Lower lobe of right lung (tissue), 2 donors: ENCODE data around the gene STK32B. TPM values are rescaled to one million over a fixed set of nuclear protein-coding genes. Genes with fewer than 3 reads are reported as not detected.

Experiments used
- ATAC-seq, 2 donors: fragments of 200-7000 bp; cut with Tn5 transposase; one replicate each; pipeline ENCODE4 v1.9.1; 2020 to 2022; ENCODE audit warnings: mild to moderate bottlenecking in 2 of 2, moderate library complexity in 2 of 2
- DNase-seq: peaks from one replicate; pipeline ENCODE4 v3.0.0-alpha.2; 2020
- H3K27ac ChIP-seq: fragments of 200-600 bp; one replicate; pipeline ENCODE4 v1.8.0; 2022
- H3K27me3 ChIP-seq: fragments of 200-600 bp; one replicate; pipeline ENCODE4 v1.8.0; 2022; ENCODE audit warnings: low read depth
- H3K36me3 ChIP-seq: fragments of 200-600 bp; one replicate; pipeline ENCODE4 v1.8.0; 2022; ENCODE audit warnings: mild to moderate bottlenecking
- H3K4me1 ChIP-seq: fragments of 200-600 bp; one replicate; pipeline ENCODE4 v1.8.0; 2022
- H3K4me3 ChIP-seq: fragments of 200-600 bp; one replicate; pipeline ENCODE4 v1.8.0; 2022; ENCODE audit warnings: mild to moderate bottlenecking
- H3K9me3 ChIP-seq: fragments of 200-600 bp; one replicate; pipeline ENCODE4 v1.8.0; 2022
- intact Hi-C: fragments of 100-400 bp; cut with DNase I; formaldehyde crosslinking; loops from one replicate; pipeline ENCODE4 v1.11.0; 2022
- total RNA-seq: library from RNA; stranded (reverse); fragmentation: NEBNext Ultra II Directional; extraction: Animal tissue kit (Norgen Biotek cat#: 25700); gene quantifications from one replicate; pipeline ENCODE4 v1.2.1, GENCODE V29; 2021
- TF ChIP-seq, protein P1 (sequence below): fragments of 200-600 bp; IDR thresholded peaks from one replicate; pipeline ENCODE4 v1.8.0; 2022; ENCODE audit warnings: antibody characterized with exemption, mild to moderate bottlenecking
- donor health status: DM: no; HTN: yes; CAD: no; lungs with severe emphysema.

Gene STK32B
- total RNA-seq, 1 donor from 2014 or later = 1.3 TPM

DNA sequence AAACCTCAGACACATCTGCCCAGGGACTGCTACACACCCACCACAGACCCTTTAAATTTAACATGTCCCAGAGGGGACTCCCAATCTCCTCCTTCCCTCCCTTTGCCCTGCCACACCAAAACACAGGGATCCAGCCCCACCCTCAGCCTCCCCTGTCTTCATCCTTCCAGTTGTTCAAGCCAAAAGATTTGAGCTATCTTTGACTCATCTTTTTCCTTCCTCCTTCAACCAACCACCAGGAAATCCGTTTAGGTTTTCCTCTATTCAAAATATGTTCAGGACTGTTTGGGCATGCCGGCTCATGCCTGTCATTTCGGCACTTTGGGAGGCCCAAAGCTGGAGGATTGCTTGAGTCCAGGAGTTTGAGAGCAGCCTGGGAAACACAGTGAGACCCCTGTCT, 6.9 kb upstream of the STK32B start:
- DNase-seq = no peak
- intact Hi-C loops = no loop called here
- no peaks in the 10 kb centered on the region for H3K9me3 ChIP-seq

DNA sequence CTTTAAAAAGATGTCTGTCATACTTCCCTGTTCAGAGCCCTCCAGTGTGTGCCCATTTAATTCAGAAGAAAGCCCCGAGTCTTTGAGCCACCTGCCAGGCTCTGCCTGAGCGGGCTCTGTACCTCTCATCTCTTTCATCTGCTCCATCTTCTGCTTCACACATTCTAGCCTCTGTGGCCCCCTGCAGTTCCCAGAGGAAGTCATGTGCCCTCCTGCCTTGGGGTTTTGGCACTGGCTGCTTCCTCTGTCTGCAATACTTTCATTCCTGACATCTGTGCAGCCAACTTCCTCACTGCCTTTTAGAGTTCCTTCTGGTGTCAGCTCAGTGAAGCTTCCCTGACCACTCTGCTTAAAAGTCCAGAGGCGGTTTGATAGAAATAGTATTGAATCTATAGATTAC, 6.2 kb upstream of the STK32B start:
- Histone ChIP-seq H3K4me3 (no peak overlapping the region), H3K9me3 (no peaks in the 10 kb centered on the region), H3K4me1 (peaks cover 10% of the 10 kb centered on the region), H3K36me3 (no peaks in the 10 kb centered on the region), H3K27me3 (peaks cover 13% of the 10 kb centered on the region), H3K27ac (no peak overlapping the region)
- TF ChIP-seq, protein P1, sequence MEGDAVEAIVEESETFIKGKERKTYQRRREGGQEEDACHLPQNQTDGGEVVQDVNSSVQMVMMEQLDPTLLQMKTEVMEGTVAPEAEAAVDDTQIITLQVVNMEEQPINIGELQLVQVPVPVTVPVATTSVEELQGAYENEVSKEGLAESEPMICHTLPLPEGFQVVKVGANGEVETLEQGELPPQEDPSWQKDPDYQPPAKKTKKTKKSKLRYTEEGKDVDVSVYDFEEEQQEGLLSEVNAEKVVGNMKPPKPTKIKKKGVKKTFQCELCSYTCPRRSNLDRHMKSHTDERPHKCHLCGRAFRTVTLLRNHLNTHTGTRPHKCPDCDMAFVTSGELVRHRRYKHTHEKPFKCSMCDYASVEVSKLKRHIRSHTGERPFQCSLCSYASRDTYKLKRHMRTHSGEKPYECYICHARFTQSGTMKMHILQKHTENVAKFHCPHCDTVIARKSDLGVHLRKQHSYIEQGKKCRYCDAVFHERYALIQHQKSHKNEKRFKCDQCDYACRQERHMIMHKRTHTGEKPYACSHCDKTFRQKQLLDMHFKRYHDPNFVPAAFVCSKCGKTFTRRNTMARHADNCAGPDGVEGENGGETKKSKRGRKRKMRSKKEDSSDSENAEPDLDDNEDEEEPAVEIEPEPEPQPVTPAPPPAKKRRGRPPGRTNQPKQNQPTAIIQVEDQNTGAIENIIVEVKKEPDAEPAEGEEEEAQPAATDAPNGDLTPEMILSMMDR = no peak
- intact Hi-C loops = no loop called here
- peak in 1 of 2 donors; percentile 51 for ATAC-seq
- DNase-seq = no peak

More for the DNA sequence above, 6.9 kb upstream of the STK32B start:
- Histone ChIP-seq H3K27ac (no peak overlapping the region), H3K4me3 (no peak overlapping the region), H3K4me1 (peaks cover 9% of the 10 kb centered on the region), H3K36me3 (no peaks in the 10 kb centered on the region), H3K27me3 (peaks cover 13% of the 10 kb centered on the region)
- ATAC-seq = no peak
- TF ChIP-seq, protein P1 = no peak

DNA sequence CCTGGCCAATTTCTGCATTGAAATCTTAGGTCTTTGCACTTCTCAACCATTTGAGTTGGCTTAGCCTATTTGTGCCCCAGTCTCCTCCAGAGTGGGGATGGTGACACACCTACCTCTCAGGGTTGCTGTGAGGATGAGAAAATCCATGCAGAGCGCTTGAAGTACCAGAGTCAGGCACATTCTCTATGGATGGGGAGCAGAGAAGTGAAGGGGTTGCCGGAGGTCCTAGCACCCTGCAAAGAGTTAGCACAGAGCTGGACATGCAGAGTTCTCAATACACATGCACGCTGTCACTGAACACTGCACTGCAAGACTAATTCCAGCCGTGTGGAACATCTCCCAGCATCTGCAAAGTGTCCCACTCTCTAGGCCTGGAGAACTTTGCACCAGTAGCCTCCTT, 2.6 kb upstream of the STK32B start:
- peaks cover 38% of the 10 kb centered on the region for H3K27me3 ChIP-seq
- no peak for DNase-seq
- no peak for ATAC-seq
- peaks cover 31% of the 10 kb centered on the region for H3K4me1 ChIP-seq
- H3K36me3 ChIP-seq = no peaks in the 10 kb centered on the region
- intact Hi-C loops = no loop called here
- no peak overlapping the region for H3K27ac ChIP-seq
- no peaks in the 10 kb centered on the region for H3K9me3 ChIP-seq
- H3K4me3 ChIP-seq = no peak overlapping the region
- TF ChIP-seq, protein P1 = no peak

DNA sequence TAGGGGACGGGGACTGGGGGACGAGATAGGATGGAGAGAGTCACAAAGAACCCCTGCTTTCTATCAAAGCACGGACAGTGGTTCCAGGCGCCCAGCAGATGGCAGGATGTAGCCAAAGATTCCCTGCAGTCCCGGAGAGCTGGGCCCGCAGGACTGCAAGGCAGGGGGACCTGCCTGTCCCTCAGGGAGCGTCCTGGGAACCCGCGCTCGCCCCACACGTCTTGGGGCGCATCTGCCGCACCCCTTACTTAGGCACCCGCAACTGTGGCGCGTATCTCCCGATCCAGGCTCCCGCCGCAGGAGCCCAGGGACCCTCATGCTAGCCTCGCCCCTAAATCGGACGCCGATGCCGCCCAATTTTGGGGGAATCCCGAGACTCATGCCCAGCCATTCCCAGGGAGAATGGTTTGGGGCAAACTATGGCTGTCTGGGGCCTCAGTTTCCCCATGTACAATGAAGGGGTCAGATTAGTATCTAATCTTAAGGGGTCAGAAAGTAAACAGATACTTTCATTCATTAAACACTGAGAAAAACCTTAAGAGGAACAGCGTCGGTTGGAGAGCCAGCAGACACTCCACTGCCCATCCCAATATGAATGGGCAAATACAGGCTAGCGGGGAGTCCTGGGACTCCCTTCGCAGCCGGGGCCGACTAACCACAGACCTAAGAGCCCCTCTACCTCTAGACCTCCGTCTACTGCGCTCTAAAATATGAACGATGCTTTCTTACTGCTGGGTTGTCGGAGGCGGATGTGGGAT, 581 bp upstream of the STK32B start:
- ATAC-seq (peak; percentile 85 to 89), DNase-seq (peak; percentile 73)
- peaks cover 21% of the 10 kb centered on the region for H3K4me1 ChIP-seq
- H3K4me3 ChIP-seq = peak overlapping the region; percentile 62
- peaks cover 27% of the 10 kb centered on the region for H3K27me3 ChIP-seq
- H3K9me3 ChIP-seq = no peaks in the 10 kb centered on the region
- TF ChIP-seq, protein P1 = peak; percentile 63
- intact Hi-C loops = no loop called here
- no peak overlapping the region for H3K27ac ChIP-seq
- H3K36me3 ChIP-seq = no peaks in the 10 kb centered on the region

DNA sequence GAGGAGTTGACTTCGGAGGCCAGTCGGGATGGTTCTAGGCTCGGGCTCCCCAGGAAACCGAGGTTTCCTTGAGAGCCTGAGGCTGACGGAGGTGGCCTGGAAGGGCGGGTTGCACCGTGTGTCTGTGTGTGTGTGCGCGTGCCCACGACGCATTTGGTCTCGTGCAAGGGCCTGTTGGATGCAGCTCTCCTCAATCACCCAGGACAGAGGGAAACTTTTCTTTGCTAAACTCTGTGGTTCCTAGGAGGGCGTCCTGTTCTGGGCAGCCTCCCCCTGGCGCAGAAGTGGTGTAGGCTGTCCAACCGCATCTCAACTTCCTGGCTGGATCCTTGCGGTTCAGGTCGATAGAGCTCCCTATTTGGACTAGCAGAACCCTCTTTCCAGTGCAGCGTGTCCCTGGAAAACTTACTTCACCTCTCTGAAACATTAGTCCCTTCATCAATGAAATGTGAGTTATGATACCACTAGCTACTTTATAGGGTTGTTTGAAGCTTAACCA, 973 bp downstream of the STK32B start:
- H3K36me3 ChIP-seq = no peaks in the 10 kb centered on the region
- no peaks in the 10 kb centered on the region for H3K9me3 ChIP-seq
- TF ChIP-seq, protein P1 = no peak
- H3K27ac ChIP-seq = no peak overlapping the region
- DNase-seq (no peak), ATAC-seq (no peak)
- peaks cover 21% of the 10 kb centered on the region for H3K4me1 ChIP-seq
- H3K4me3 ChIP-seq = peak overlapping the region; percentile 62
- intact Hi-C loops = no loop called here
- peaks cover 27% of the 10 kb centered on the region for H3K27me3 ChIP-seq
